ENCODE data around the gene HDAC7. TPM values are rescaled to one million over a fixed set of nuclear protein-coding genes. Genes with fewer than 3 reads are reported as not detected.

Gene HDAC7
- total RNA-seq, 2 experiments from 2014 or later = 373 to 382 TPM

DNA sequence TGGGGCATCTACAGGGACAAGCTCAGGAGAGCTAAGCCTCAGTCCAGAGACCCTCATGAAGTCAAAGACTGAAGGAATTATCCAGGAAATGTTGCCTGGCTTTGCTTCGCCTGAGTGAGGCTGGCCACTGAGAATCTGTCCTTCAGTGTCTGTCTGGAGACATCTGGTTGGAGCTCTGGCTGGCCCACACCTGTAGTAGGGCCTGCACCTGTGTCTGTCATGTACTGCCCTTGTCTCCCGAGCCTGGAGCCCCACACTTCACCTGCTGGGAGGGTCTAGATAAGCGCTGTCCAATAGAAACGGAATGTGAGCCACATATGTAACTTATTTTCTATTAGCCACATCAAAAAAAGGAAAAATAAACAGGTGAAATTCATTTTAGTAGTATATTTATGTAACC, 9.9 kb upstream of the HDAC7 start:
- Mint-ChIP-seq H3K4me1 (ENCODE audit: low read depth) (peaks cover 89% of the 10 kb centered on the region), H3K36me3 (ENCODE audit: low read depth) (peaks cover 3% of the 10 kb centered on the region), H3K4me3 (peak overlapping the region; percentile 56), H3K9me3 (no peaks in the 10 kb centered on the region), H3K27me3 (no peaks in the 10 kb centered on the region), H3K27ac (peak overlapping the region; percentile 84)
- ChIA-PET POLR2A (interaction anchor here (21.6 kb wide), 1 partner anchor 25 kb away, joined by 904 read pairs; the partner anchor contains the start of gene HDAC7), CTCF (interaction anchor here (1.1 to 19.7 kb wide), 5 partner anchors 9 to 87 kb away, joined by 3 to 624 read pairs (median 33); partner anchors contain the start of gene HDAC7)
- DNase-seq (no peak), ATAC-seq (no peak)
- TF ChIP-seq, protein P1, sequence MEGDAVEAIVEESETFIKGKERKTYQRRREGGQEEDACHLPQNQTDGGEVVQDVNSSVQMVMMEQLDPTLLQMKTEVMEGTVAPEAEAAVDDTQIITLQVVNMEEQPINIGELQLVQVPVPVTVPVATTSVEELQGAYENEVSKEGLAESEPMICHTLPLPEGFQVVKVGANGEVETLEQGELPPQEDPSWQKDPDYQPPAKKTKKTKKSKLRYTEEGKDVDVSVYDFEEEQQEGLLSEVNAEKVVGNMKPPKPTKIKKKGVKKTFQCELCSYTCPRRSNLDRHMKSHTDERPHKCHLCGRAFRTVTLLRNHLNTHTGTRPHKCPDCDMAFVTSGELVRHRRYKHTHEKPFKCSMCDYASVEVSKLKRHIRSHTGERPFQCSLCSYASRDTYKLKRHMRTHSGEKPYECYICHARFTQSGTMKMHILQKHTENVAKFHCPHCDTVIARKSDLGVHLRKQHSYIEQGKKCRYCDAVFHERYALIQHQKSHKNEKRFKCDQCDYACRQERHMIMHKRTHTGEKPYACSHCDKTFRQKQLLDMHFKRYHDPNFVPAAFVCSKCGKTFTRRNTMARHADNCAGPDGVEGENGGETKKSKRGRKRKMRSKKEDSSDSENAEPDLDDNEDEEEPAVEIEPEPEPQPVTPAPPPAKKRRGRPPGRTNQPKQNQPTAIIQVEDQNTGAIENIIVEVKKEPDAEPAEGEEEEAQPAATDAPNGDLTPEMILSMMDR (IDR thresholded peaks at IDR 0.05) = no peak
- intact Hi-C loops (cut with micrococcal nuclease) = no loop called here

DNA sequence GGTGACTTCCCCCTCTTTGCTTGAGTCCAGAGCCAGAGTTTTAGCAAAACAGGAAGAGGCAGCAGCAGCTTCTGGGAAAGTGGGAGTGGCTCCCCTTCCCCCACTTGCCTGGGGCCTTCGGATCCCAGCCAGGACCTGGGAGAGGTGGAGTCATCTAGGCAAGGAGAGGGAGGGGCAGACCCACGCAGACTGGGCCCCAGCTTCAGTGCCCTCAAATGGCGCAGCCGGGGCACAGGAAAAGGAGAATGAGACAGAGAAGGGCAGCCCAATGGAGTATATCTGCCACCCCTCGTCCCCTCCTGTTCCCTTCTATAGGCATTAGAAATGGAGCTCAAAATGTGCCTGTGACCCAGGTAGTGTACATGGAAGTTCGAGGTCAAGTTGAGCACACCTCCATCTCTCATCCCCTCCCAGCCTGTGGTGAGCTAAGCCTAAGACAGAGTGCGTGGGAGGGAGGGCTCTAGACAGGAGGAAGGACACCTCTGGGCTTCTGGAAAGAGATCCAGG, 9.3 kb upstream of the HDAC7 start:
- POLR2A ChIA-PET = interaction anchor here (0.6 to 21.6 kb wide), 2 partner anchors 20 to 25 kb away, joined by 3 to 904 read pairs; partner anchors contain the start of gene HDAC7
- Mint-ChIP-seq H3K4me1 (ENCODE audit: low read depth) (peaks cover 89% of the 10 kb centered on the region), H3K9me3 (no peaks in the 10 kb centered on the region), H3K4me3 (peak overlapping the region; percentile 56), H3K27me3 (no peaks in the 10 kb centered on the region), H3K27ac (peak overlapping the region; percentile 84), H3K36me3 (ENCODE audit: low read depth) (peaks cover 3% of the 10 kb centered on the region)
- TF ChIP-seq, protein P1 (IDR thresholded peaks at IDR 0.05) = no peak
- CTCF ChIA-PET = interaction anchor here (1.1 to 19.7 kb wide), 6 partner anchors 9 to 87 kb away, joined by 3 to 624 read pairs (median 26); partner anchors contain the start of gene HDAC7
- DNase-seq = no peak
- ATAC-seq = no peak
- intact Hi-C loops (cut with micrococcal nuclease) = no loop called here

DNA sequence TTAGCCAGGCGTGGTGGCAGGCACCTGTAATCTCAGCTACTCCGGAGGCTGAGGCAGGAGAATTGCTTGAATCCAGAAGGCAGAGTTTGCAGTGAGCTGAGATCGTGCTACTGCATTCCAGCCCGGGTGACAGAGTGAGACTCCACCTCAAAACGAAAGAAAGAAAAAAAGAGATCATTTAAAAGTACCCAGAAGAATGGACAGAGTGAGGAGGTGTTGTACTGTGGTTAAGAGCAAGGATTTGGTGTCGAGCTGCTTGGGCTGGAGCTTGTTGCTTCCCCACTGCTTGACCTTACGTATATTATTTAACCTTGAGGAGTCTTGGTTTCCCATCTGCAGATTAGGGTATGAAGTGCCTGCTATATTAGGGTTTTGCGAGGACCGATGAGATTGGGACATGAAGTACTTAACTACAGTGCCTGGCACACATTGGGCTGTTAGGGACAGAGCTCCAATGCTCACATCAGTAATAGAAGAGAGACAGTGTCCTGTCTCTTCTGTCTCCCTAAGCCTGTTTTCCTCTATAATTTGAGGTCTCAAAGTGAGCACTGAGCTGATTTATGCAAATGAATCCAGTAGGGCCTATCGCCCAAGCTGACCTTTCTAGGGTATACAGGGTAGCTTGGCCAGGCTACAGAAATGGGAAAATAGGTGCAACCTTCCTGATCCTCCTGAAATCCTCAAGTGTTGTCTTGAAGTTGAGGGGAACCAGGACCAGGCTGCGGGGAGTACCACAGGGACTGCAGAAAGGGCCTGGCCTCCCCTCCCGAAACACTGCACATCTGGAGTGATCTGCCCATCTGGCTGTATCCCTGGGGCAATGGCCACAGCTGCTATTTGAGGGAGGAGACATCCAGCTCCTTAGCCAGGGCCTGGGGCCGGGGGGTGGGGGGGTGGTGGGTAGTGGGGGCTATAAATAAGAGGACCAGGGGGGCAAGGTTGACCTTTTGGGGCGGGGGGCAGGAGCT, 8.6 kb upstream of the HDAC7 start:
- no peak for DNase-seq
- H3K27me3 Mint-ChIP-seq = no peaks in the 10 kb centered on the region
- H3K4me3 Mint-ChIP-seq = peak overlapping the region; percentile 13
- peaks cover 3% of the 10 kb centered on the region for H3K36me3 Mint-ChIP-seq (ENCODE audit: low read depth)
- TF ChIP-seq, protein P1 (IDR thresholded peaks at IDR 0.05) = no peak
- H3K9me3 Mint-ChIP-seq = no peaks in the 10 kb centered on the region
- no peak for ATAC-seq
- peak overlapping the region; percentile 84 for H3K27ac Mint-ChIP-seq
- ChIA-PET POLR2A (interaction anchor here (0.6 to 21.6 kb wide), 2 partner anchors 21 to 24 kb away, joined by 3 to 904 read pairs; partner anchors contain the start of gene HDAC7), CTCF (interaction anchor here (1.5 to 19.7 kb wide), 5 partner anchors 9 to 86 kb away, joined by 9 to 624 read pairs (median 33); partner anchors contain the start of gene HDAC7)
- intact Hi-C loops (cut with micrococcal nuclease) = no loop called here
- H3K4me1 Mint-ChIP-seq (ENCODE audit: low read depth) = peaks cover 88% of the 10 kb centered on the region

DNA sequence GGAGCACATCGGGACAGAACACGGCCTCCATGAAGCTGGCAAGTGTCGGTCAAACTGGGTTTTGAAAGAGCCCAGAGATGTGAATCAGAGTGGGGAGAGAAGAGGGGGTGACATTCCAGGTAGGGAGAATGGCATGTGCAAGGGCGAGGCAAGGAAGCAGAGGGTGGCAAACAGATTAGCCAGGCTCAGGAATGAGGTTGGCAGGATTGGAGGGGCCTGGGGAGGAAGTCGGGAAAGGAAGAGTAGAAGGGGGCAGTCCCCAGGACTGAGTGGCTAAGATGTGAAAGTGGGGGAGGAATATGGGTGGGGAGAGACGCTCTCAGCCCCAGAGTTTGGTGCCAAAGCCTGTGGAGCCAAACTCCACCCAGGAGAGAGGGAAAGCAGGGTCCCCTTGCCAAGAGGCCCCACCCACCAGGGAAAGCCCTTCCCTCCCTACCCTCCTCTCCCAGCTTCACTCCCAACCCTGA, 5.5 kb upstream of the HDAC7 start:
- no peaks in the 10 kb centered on the region for H3K9me3 Mint-ChIP-seq
- TF ChIP-seq, protein P1 (IDR thresholded peaks at IDR 0.05) = no peak
- intact Hi-C loops (cut with micrococcal nuclease) = no loop called here
- POLR2A ChIA-PET = interaction anchor here (1.1 to 21.6 kb wide), 2 partner anchors 13 to 21 kb away, joined by 3 to 904 read pairs; partner anchors contain the start of gene HDAC7
- no peak for DNase-seq
- ATAC-seq = no peak
- CTCF ChIA-PET = interaction anchor here (1.9 to 19.7 kb wide), 2 partner anchors 13 to 20 kb away, joined by 17 to 624 read pairs; no protein-coding TSS in a partner anchor
- H3K27me3 Mint-ChIP-seq = no peaks in the 10 kb centered on the region
- H3K36me3 Mint-ChIP-seq (ENCODE audit: low read depth) = peaks cover 3% of the 10 kb centered on the region
- no peak overlapping the region for H3K4me3 Mint-ChIP-seq
- H3K4me1 Mint-ChIP-seq (ENCODE audit: low read depth) = peaks cover 87% of the 10 kb centered on the region
- peak overlapping the region; percentile 92 for H3K27ac Mint-ChIP-seq

Data from activated CD8-positive, alpha-beta T cell treated with anti-CD3 and anti-CD28 coated beads for 36 hours (primary cell).